Fibroblast of lung (primary cell): ENCODE measurements around the gene CLCN4. TPM values are rescaled to one million over a fixed set of nuclear protein-coding genes. Genes with fewer than 3 reads are reported as not detected.

Experiments
- DNase-seq, 2 donors: peaks; one replicate each; pipeline versions ENCODE4 v3.0.0 to v3.0.0-alpha.2; 2010; ENCODE audit warnings: low read depth in 2 of 2
- H2AFZ ChIP-seq: 2 replicates; pipeline ENCODE4 v1.5.1; 2012; ENCODE audit warnings: low read length, control low read depth, inconsistent platforms
- H3K27ac ChIP-seq: 2 replicates; pipeline ENCODE4 v1.5.1; 2011; ENCODE audit warnings: low read length, control low read depth; ENCODE audit not compliant: insufficient read depth
- H3K27me3 ChIP-seq: 2 replicates; pipeline ENCODE4 v1.5.1; 2011; ENCODE audit warnings: mild to moderate bottlenecking, low read length; ENCODE audit not compliant: control insufficient read depth, insufficient read depth
- H3K36me3 ChIP-seq: 2 replicates; pipeline ENCODE4 v1.5.1; 2011; ENCODE audit warnings: low read length; ENCODE audit not compliant: control insufficient read depth, insufficient read depth
- H3K4me1 ChIP-seq: 2 replicates; pipeline ENCODE4 v1.5.1; 2011; ENCODE audit warnings: low read length; ENCODE audit not compliant: control insufficient read depth, insufficient read depth; ENCODE audit errors: extremely low read depth
- H3K4me2 ChIP-seq: 2 replicates; pipeline ENCODE4 v1.5.1; 2011; ENCODE audit warnings: low read length, control low read depth; ENCODE audit not compliant: insufficient read depth; ENCODE audit errors: extremely low read depth
- H3K4me3 ChIP-seq, 4 experiments: fragments of 200-600 bp in 1 of 4; sonication (generic) in 1 of 4; replicated peaks in 1 of 4; 2 replicates each; pipeline ENCODE4 v1.5.1; 2011 to 2016; ENCODE audit warnings: low read length in 4 of 4, low read depth in 3 of 4, mild to moderate bottlenecking in 3 of 4, control low read depth in 2 of 4, inconsistent platforms in 1 of 4, mixed read lengths in 1 of 4; ENCODE audit not compliant: insufficient read depth in 1 of 4; ENCODE audit errors: control extremely low read depth in 1 of 4
- H3K79me2 ChIP-seq: 2 replicates; pipeline ENCODE4 v1.5.1; 2012; ENCODE audit warnings: mild to moderate bottlenecking, low read length, inconsistent platforms; ENCODE audit not compliant: control insufficient read depth, insufficient read depth
- H3K9ac ChIP-seq: 2 replicates; pipeline ENCODE4 v1.5.1; 2011; ENCODE audit warnings: mild to moderate bottlenecking, low read length, control low read depth; ENCODE audit not compliant: insufficient read depth
- H3K9me3 ChIP-seq: 2 replicates; pipeline ENCODE4 v1.5.1; 2012; ENCODE audit warnings: low read depth, low read length; ENCODE audit not compliant: control insufficient read depth, insufficient read depth
- H4K20me1 ChIP-seq: 2 replicates; pipeline ENCODE4 v1.5.1; 2011; ENCODE audit warnings: low read length; ENCODE audit not compliant: control insufficient read depth, insufficient read depth; ENCODE audit errors: extremely low read depth
- CTCF ChIP-seq, 2 donors: IDR thresholded peaks in 1 of 2; conservative IDR thresholded peaks in 1 of 2; 1 replicate in 1 of 2; 2 replicates in 1 of 2; pipeline ENCODE4 v1.5.1; 2011 to 2012; ENCODE audit warnings: low read length in 2 of 2, control low read depth in 1 of 2, inconsistent platforms in 1 of 2, low read depth in 1 of 2, mild to moderate bottlenecking in 1 of 2
- EZH2 ChIP-seq: IDR thresholded peaks from 2 replicates; pipeline ENCODE4 v1.5.1; 2012; ENCODE audit warnings: low read length, control low read depth, mild to moderate bottlenecking; ENCODE audit errors: missing control alignments
- polyA plus RNA-seq, 2 donors: library from polyadenylated mRNA; depleted of rRNA in 1 of 2; stranded (reverse) in 1 of 2; unstranded in 1 of 2; fragments of >200 nt; gene quantifications; 2 replicates each; pipeline ENCODE4 v1.2.1, GENCODE V29; 2011 to 2012; ENCODE audit warnings: missing spikeins in 1 of 2
- total RNA-seq: library from RNA; depleted of rRNA; stranded (reverse); fragments of >200 nt; gene quantifications from 2 replicates; pipeline ENCODE4 v1.2.1, GENCODE V29; 2014

The CLCN4 gene
- total and polyA plus RNA-seq, 2 donors (not counting 1 experiment from before 2014, with no cell fraction given) = 0.70 to 4.0 TPM

GRCh38 chrX:10159145-10159468 lies 2.3 kb downstream of the CLCN4 start:
- Histone ChIP-seq H3K9ac (no peak overlapping the region), H3K4me3 (no peak overlapping the region), H4K20me1 (no peaks in the 10 kb centered on the region), H3K9me3 (no peaks in the 10 kb centered on the region), H2AFZ (no peak overlapping the region), H3K4me2 (no peak overlapping the region), H3K4me1 (peaks cover 4% of the 10 kb centered on the region), H3K27ac (no peak overlapping the region), H3K27me3 (no peaks in the 10 kb centered on the region), H3K79me2 (no peaks in the 10 kb centered on the region), H3K36me3 (no peaks in the 10 kb centered on the region)
- no peak for DNase-seq
- no peak for TF ChIP-seq EZH2
- TF ChIP-seq CTCF (conservative IDR thresholded peaks at IDR 0.05 in 1 of 2, IDR thresholded peaks at IDR 0.05 in 1 of 2; ENCODE audit: low read depth in 1 of 2, low read length in 2 of 2) = no peak

- TF ChIP-seq CTCF (conservative IDR thresholded peaks at IDR 0.05 in 1 of 2, IDR thresholded peaks at IDR 0.05 in 1 of 2; ENCODE audit: low read depth in 1 of 2, low read length in 2 of 2) (no peak), EZH2 (no peak)
- H2AFZ ChIP-seq = no peak overlapping the region
- no peaks in the 10 kb centered on the region for H3K27me3 ChIP-seq
- H3K4me3 ChIP-seq = no peak overlapping the region
- no peaks in the 10 kb centered on the region for H4K20me1 ChIP-seq
- no peak overlapping the region for H3K4me2 ChIP-seq
- no peaks in the 10 kb centered on the region for H3K79me2 ChIP-seq
- H3K27ac ChIP-seq = no peak overlapping the region
- no peak overlapping the region for H3K9ac ChIP-seq
- no peak for DNase-seq
- no peaks in the 10 kb centered on the region for H3K9me3 ChIP-seq
- peaks cover 4% of the 10 kb centered on the region for H3K4me1 ChIP-seq
- H3K36me3 ChIP-seq = no peaks in the 10 kb centered on the region
Observed at GRCh38 chrX:10160211-10160610, 3.4 kb downstream of the CLCN4 start.

GRCh38 chrX:10163031-10163430 lies 6.3 kb downstream of the CLCN4 start:
- no peaks in the 10 kb centered on the region for H3K9me3 ChIP-seq
- no peak overlapping the region for H2AFZ ChIP-seq
- DNase-seq = no peak
- no peak overlapping the region for H3K4me3 ChIP-seq
- no peaks in the 10 kb centered on the region for H3K36me3 ChIP-seq
- TF ChIP-seq EZH2 (no peak), CTCF (conservative IDR thresholded peaks at IDR 0.05 in 1 of 2, IDR thresholded peaks at IDR 0.05 in 1 of 2; ENCODE audit: low read depth in 1 of 2, low read length in 2 of 2) (no peak)
- no peak overlapping the region for H3K4me2 ChIP-seq
- H3K9ac ChIP-seq = no peak overlapping the region
- H3K27me3 ChIP-seq = no peaks in the 10 kb centered on the region
- no peaks in the 10 kb centered on the region for H3K79me2 ChIP-seq
- no peak overlapping the region for H3K27ac ChIP-seq
- H4K20me1 ChIP-seq = no peaks in the 10 kb centered on the region
- H3K4me1 ChIP-seq = no peaks in the 10 kb centered on the region
